ENCODE data around the gene ATP5F1E. TPM values are rescaled to one million over a fixed set of nuclear protein-coding genes. Genes with fewer than 3 reads are reported as not detected.

Gene ATP5F1E
- total RNA-seq, 1 donor from 2014 or later, result 86.1 TPM

GRCh38 chr20:58996226-58996611 is 35.9 kb downstream of the ATP5F1E start:
- H3K27me3 Mint-ChIP-seq, result no peaks in the 10 kb centered on the region
- CTCF ChIA-PET, result no interaction called here
- ATAC-seq (ENCODE audit: low read depth), result no peak
- intact Hi-C loops (cut with micrococcal nuclease), result no loop called here
- H3K4me1 Mint-ChIP-seq, result peaks cover 47% of the 10 kb centered on the region
- no peak overlapping the region for H3K4me3 Mint-ChIP-seq
- DNase-seq, result no peak
- no peaks in the 10 kb centered on the region for H3K9me3 Mint-ChIP-seq
- no peak for TF ChIP-seq CTCF (IDR thresholded peaks at IDR 0.05)
- peak overlapping the region; percentile 25 for H3K27ac Mint-ChIP-seq
- H3K36me3 Mint-ChIP-seq (ENCODE audit: low read depth), result peaks cover 96% of the 10 kb centered on the region
- POLR2A ChIA-PET, result interaction anchor here (1.4 to 4.7 kb wide), 3 partner anchors 9 to 36 kb away, joined by 4 to 41 read pairs (median 4); partner anchors contain the start of gene ATP5F1E

- peaks cover 96% of the 10 kb centered on the region for H3K36me3 Mint-ChIP-seq (ENCODE audit: low read depth)
- H3K27me3 Mint-ChIP-seq, result no peaks in the 10 kb centered on the region
- peaks cover 47% of the 10 kb centered on the region for H3K4me1 Mint-ChIP-seq
- no peaks in the 10 kb centered on the region for H3K9me3 Mint-ChIP-seq
- ChIA-PET POLR2A (interaction anchor here (1.4 to 4.7 kb wide), 3 partner anchors 9 to 36 kb away, joined by 4 to 41 read pairs (median 4); partner anchors contain the start of gene ATP5F1E), CTCF (no interaction called here)
- ATAC-seq (ENCODE audit: low read depth) (no peak), DNase-seq (no peak)
- no peak for TF ChIP-seq CTCF (IDR thresholded peaks at IDR 0.05)
- intact Hi-C loops (cut with micrococcal nuclease), result loop anchor here (1.0 kb wide), 1 partner anchor 9 kb away; no protein-coding TSS in a partner anchor
- H3K4me3 Mint-ChIP-seq, result no peak overlapping the region
- H3K27ac Mint-ChIP-seq, result peak overlapping the region; percentile 60
Observed at GRCh38 chr20:58995461-58996225, 36.5 kb downstream of the ATP5F1E start.

- no peak for TF ChIP-seq CTCF (IDR thresholded peaks at IDR 0.05)
- Mint-ChIP-seq H3K36me3 (ENCODE audit: low read depth) (peaks cover 94% of the 10 kb centered on the region), H3K27ac (peak overlapping the region; percentile 83), H3K27me3 (no peaks in the 10 kb centered on the region), H3K4me1 (peaks cover 44% of the 10 kb centered on the region), H3K4me3 (no peak overlapping the region), H3K9me3 (no peaks in the 10 kb centered on the region)
- peak; percentile 20 for ATAC-seq (ENCODE audit: low read depth)
- ChIA-PET POLR2A (interaction anchor here (0.6 to 4.7 kb wide), 9 partner anchors 10 to 233 kb away, joined by 3 to 41 read pairs (median 7); partner anchors contain the start of genes ATP5F1E and NELFCD), CTCF (no interaction called here)
- no peak for DNase-seq
- intact Hi-C loops (cut with micrococcal nuclease), result loop anchor here (1.0 kb wide), 1 partner anchor 10 kb away; no protein-coding TSS in a partner anchor
Observed at GRCh38 chr20:58994390-58995159, 37.6 kb downstream of the ATP5F1E start.

GRCh38 chr20:58993332-58994248 is 38.5 kb downstream of the ATP5F1E start:
- TF ChIP-seq CTCF (IDR thresholded peaks at IDR 0.05), result no peak
- intact Hi-C loops (cut with micrococcal nuclease), result no loop called here
- ATAC-seq (ENCODE audit: low read depth) (no peak), DNase-seq (no peak)
- Mint-ChIP-seq H3K4me1 (peaks cover 44% of the 10 kb centered on the region), H3K4me3 (no peak overlapping the region), H3K36me3 (ENCODE audit: low read depth) (peaks cover 95% of the 10 kb centered on the region), H3K27ac (peak overlapping the region; percentile 63), H3K9me3 (no peaks in the 10 kb centered on the region), H3K27me3 (no peaks in the 10 kb centered on the region)
- POLR2A ChIA-PET, result interaction anchor here (0.6 to 4.7 kb wide), 12 partner anchors 11 to 123 kb away, joined by 3 to 41 read pairs (median 6); partner anchors contain the start of genes ATP5F1E and NELFCD
- CTCF ChIA-PET, result interaction anchor here (0.9 to 1.1 kb wide), 2 partner anchors 89 to 229 kb away, joined by 3 to 4 read pairs; no protein-coding TSS in a partner anchor
